ENCODE data around the gene LRIG1.

GRCh38 chr3:66370179-66370578, 130.6 kb downstream of the LRIG1 start:
- TF ChIP-seq ZKSCAN3 (CRISPR knock-in tag; IDR thresholded peaks at IDR 0.05) (no peak), HDAC2 (IDR thresholded peaks at IDR 0.05) (no peak)
